ENCODE data around the gene HMGB3. TPM values are rescaled to one million over a fixed set of nuclear protein-coding genes. Genes with fewer than 3 reads are reported as not detected.
"Not testable (repeated sequence)": the region's sequence is repeated elsewhere in the genome, so short reads cannot be mapped to it uniquely, and the experiment has no call there.

The HMGB3 gene
- total RNA-seq, 1 experiment from 2014 or later: 66.8 TPM

DNA sequence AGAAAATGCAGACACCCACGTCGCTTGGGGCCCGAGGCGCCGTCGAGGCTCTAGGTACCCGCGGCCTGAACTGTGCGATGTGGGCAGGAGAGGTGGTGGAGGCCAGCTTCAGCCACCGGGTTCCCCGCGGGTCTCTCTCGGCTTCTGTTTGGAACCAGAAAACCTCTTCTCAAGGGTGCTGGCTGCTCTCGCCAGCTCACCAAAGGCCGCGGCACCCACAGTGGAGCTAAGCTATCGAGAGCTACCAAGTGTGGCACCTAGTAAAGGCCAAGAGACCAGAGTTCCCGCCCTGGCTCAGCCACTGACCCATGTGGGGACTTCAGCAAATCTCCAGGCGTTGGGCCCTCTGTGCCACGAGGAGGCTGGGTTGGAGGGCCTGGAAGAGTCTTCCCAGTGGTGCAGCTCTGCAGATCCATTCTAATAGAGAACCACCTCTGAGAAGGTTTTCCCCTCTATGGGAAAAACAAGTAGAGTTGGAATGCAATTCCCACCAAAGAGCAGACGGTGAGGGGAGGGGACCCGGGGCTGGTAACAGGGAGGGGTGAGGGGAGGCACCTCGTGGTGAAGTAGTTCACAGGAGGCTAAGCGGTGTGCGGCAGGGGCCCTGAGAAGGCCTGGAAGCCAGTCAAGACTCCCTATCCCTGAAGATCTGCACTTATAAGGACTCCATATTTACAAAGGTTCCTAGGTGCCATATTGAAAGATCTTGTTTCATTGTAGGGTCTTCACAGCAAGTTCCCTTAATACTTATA, 5.5 kb upstream of the HMGB3 start:
- DNase-seq (ENCODE audit: low read depth): no peak

DNA sequence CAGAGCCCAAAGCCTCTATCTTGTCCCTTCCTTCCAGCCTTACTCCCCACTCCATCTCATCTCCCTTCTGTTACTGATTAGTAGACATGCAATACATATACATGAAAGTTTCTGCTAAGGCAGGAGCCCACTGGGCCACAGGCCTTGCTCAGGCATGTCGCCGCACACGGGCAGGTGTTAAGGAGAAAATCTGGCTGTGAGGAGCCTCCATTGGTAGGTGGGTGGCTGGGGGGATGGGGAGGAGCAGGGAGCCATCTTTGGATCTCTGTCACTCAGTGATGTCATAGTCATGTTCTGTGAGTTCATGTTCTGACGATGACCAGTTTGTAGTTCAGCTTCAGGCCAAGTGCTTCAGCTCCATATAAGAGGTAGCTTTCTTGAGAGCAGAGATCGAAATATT, 2.9 kb upstream of the HMGB3 start:
- DNase-seq (ENCODE audit: low read depth): no peak

- DNase-seq (ENCODE audit: low read depth): no peak
Observed at GRCh38 chrX:150980711-150981110, 2.4 kb upstream of the HMGB3 start.

- no peak for DNase-seq (ENCODE audit: low read depth)
Observed at GRCh38 chrX:150982235-150982787, 824 bp upstream of the HMGB3 start.

- no peak for DNase-seq (ENCODE audit: low read depth)
Observed at GRCh38 chrX:150983521-150984168, 510 bp downstream of the HMGB3 start.

GRCh38 chrX:150984169-150984824, 1.2 kb downstream of the HMGB3 start:
- DNase-seq (ENCODE audit: low read depth): no peak

DNA sequence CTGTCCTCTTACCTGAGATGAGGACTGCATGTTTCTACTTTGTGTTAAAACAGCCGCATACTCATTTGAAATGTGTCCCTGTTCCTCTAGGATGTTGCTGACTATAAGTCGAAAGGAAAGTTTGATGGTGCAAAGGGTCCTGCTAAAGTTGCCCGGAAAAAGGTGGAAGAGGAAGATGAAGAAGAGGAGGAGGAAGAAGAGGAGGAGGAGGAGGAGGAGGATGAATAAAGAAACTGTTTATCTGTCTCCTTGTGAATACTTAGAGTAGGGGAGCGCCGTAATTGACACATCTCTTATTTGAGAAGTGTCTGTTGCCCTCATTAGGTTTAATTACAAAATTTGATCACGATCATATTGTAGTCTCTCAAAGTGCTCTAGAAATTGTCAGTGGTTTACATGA, 4.6 kb downstream of the HMGB3 start:
- DNase-seq (ENCODE audit: low read depth): not testable (repeated sequence)

GRCh38 chrX:150989420-150989819, 6.3 kb downstream of the HMGB3 start:
- no peak for DNase-seq (ENCODE audit: low read depth)

DNA sequence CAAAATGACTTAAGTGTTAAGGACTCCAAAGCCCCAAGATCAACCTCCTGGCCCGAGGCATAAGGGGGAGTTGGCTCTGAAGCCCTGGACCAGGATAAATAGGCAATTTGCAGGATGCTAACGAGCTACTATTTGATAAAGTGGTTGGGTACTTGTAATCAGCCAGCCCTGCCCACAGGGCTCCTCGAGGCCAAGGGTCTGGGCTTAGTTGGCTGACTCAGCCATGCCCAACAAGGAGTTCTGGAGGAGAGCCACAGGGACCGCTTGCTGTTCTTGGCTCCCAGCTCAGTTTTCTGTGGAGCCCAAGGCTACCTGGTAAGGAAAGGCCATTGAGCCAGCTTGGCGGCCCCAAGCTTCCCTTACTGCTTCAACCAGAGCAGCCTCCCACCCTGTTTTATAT, 7.8 kb downstream of the HMGB3 start:
- DNase-seq (ENCODE audit: low read depth): peak; percentile 62

DNA sequence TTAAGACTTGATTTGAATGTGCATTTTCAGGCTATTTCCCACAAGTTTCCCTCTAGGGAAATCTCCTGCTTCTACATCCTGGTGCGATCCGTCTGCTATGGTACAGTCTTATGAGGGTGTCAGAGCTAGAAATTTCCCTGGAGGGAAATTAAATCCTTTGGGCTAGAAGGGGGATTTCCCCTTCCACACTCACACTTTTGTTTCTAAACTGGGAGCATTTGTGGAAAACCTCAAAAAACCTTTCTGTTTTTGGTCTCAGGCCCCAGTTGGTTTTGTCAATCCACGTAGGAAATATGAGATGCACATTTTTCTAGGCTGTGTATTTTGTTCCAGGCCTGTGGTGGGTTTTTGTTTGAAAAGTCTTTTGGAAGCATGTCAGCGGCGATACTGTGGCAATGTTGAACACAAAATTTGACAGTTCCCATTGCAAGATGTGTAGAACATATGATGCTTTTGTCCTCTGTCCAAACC, 17.8 kb downstream of the HMGB3 start:
- no peak for DNase-seq (ENCODE audit: low read depth)

GRCh38 chrX:151004085-151004484, 20.9 kb downstream of the HMGB3 start:
- DNase-seq (ENCODE audit: low read depth): peak; percentile 40

DNA sequence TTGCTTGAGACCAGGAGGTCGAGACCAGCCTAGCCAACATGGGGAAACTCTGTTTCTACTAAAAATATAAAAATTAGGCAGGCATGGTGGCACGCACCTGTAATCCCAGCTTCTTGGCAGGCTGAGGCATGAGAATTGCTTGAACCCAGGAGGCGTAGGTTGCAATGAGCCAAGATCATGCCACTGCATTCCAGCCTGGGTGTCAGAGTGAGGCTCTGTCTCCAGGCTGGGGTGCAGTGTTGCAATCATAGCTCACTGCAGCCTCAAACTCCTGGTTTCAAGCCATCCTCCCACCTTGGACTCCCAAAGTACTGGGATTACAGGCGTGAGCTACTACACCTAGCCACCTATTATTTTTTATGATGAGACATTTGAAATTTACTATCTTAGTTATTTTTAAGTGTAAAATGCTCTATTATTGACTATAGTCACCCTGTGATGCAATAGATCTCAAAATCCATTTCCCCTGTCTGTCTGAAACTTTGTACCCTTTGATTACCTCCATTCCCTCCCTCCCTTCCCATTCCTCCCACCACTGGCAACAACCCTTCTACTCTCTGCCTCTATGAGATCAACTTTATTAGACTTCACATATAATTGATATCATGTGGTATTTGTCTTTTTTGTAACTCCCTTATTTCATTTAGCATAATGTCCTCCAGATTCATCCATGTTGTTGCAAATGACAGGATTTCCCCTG, 23.4 kb downstream of the HMGB3 start:
- no peak for DNase-seq (ENCODE audit: low read depth)

DNA sequence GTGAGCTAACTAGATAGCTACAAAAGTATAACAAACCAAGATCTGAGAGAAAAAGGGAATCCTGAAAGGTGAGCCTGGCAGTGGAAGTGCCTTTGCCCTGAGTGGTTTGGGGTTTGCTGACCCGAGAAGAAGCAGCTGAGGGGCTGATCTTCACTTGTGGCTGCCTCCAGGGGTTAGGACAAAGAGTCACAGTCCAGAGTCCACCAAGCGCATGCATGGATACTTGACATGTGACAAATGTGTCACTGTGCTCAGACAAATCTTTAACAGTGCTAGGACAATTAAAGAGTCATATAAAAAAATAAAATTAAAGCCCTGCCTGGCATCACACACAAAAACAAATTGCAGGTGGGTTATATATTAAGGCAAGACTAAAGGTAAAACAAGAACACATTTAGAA, 26.4 kb downstream of the HMGB3 start:
- no peak for DNase-seq (ENCODE audit: low read depth)

GRCh38 chrX:151013164-151013743, 30.1 kb downstream of the HMGB3 start:
- DNase-seq (ENCODE audit: low read depth): no peak

GRCh38 chrX:151015684-151016083, 32.5 kb downstream of the HMGB3 start:
- no peak for DNase-seq (ENCODE audit: low read depth)

GRCh38 chrX:151019856-151020255, 36.7 kb downstream of the HMGB3 start:
- DNase-seq (ENCODE audit: low read depth): peak; percentile 94

DNA sequence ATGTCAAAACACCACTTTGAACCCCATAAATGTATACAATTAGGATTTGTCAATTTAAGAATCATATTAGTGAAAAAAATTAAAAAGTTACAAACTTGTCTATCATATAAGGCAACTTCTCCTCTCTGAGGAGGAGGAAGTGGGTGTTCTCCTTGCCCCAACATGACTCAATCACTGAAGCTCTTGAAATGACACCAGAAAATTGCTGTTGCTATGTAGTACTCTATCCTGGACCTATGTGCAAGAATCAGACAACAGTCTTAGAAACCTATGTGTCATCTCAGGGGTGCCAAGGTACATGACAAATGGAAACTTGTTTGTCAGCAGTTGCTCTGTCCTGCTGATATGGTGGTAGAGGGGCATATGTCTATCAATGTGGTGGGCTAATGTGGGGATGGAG, 47.7 kb downstream of the HMGB3 start:
- DNase-seq (ENCODE audit: low read depth): no peak

GRCh38 chrX:151031391-151031975, 48.3 kb downstream of the HMGB3 start:
- no peak for DNase-seq (ENCODE audit: low read depth)

DNA sequence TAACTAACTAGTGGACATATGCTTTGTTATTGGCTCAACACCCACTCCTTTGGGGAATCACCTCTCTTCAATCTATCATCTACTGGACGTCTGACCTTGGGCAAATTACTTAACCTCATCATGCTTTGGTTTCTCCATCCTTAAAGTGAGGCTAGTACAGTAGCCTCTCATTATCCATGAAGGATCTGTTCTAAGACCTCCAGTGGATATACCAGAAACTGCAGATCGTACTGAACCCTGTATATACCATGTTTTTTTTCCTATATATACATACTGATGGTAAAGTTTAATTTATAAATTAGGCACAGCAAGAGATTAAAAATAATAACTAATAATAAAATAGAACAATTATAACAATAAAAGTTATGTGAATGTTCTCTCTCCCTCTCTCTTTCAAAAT, 56.2 kb downstream of the HMGB3 start:
- DNase-seq (ENCODE audit: low read depth): no peak
